HepG2 (cell line): ENCODE measurements around the gene IL32. TPM values are rescaled to one million over a fixed set of nuclear protein-coding genes. Genes with fewer than 3 reads are reported as not detected.
A peak's percentile ranks its signal among the peaks of the same experiment; 100 is the strongest.

ENCODE experiments used
- ADNP ChIP-seq: sonication (generic); formaldehyde crosslinking; IDR thresholded peaks from 2 replicates; pipeline ENCODE4 v1.4.0; 2020; ENCODE audit warnings: missing genetic modification reagents
- HIVEP1 ChIP-seq: sonication (generic); formaldehyde crosslinking; IDR thresholded peaks from 2 replicates; pipeline ENCODE4 v1.4.0; 2020; ENCODE audit warnings: mild to moderate bottlenecking, missing genetic modification reagents
- HNRNPUL1 ChIP-seq: fragments of 200-400 bp; formaldehyde crosslinking; IDR thresholded peaks from 2 replicates; pipeline ENCODE4 v1.6.1; 2017; ENCODE audit warnings: low read depth, mild to moderate bottlenecking, low read length, moderate library complexity
- MAZ ChIP-seq, 2 experiments: sonication (generic) in 1 of 2; formaldehyde crosslinking in 1 of 2; IDR thresholded peaks; 2 replicates each; pipeline versions ENCODE4 v1.5.0 to v1.6.1; 2012 to 2020; ENCODE audit warnings: low read depth in 2 of 2, mild to moderate bottlenecking in 2 of 2, borderline replicate concordance in 1 of 2, improper control_type of control experiment in 1 of 2, low read length in 1 of 2, missing genetic modification reagents in 1 of 2, moderate library complexity in 1 of 2
- NFKBIZ ChIP-seq: IDR thresholded peaks from 2 replicates; pipeline ENCODE4 v1.6.1; 2018; ENCODE audit warnings: missing genetic modification reagents, missing compliant biosample characterization
- NRL ChIP-seq: sonication (generic); formaldehyde crosslinking; IDR thresholded peaks from 2 replicates; pipeline ENCODE4 v1.5.0; 2020; ENCODE audit warnings: missing genetic modification reagents, mild to moderate bottlenecking, moderate library complexity, borderline replicate concordance
- POLR2A ChIP-seq, 2 experiments: IDR thresholded peaks; 2 replicates each; pipeline ENCODE4 v1.6.1; 2011; ENCODE audit warnings: low read depth in 2 of 2, low read length in 2 of 2, mild to moderate bottlenecking in 1 of 2, moderate library complexity in 1 of 2; ENCODE audit not compliant: insufficient read depth in 1 of 2
- POLR2AphosphoS5 ChIP-seq: IDR thresholded peaks from 2 replicates; pipeline ENCODE4 v1.6.1; 2012; ENCODE audit warnings: low read depth, low read length
- SP2 ChIP-seq: sonication (generic); formaldehyde crosslinking; IDR thresholded peaks from 2 replicates; pipeline ENCODE4 v1.5.1; 2020; ENCODE audit warnings: mild to moderate bottlenecking, missing genetic modification reagents
- SP5 ChIP-seq: IDR thresholded peaks from 2 replicates; pipeline ENCODE4 v1.6.1; 2016; ENCODE audit warnings: low read depth, borderline replicate concordance
- THAP9 ChIP-seq: sonication (generic); formaldehyde crosslinking; IDR thresholded peaks from 2 replicates; pipeline ENCODE4; 2020; ENCODE audit warnings: missing genetic modification reagents, mild to moderate bottlenecking, borderline replicate concordance
- ZBTB42 ChIP-seq: sonication (generic); formaldehyde crosslinking; IDR thresholded peaks from 2 replicates; pipeline ENCODE4 v1.5.0; 2020; ENCODE audit warnings: mild to moderate bottlenecking, missing genetic modification reagents
- ZBTB44 ChIP-seq: sonication (generic); formaldehyde crosslinking; IDR thresholded peaks from 2 replicates; pipeline ENCODE4 v1.4.0; 2020; ENCODE audit warnings: missing genetic modification reagents
- ZNF331 ChIP-seq: sonication (generic); formaldehyde crosslinking; IDR thresholded peaks from 2 replicates; pipeline ENCODE4 v1.4.0; 2020; ENCODE audit warnings: missing genetic modification reagents
- ZNF501 ChIP-seq: sonication (generic); formaldehyde crosslinking; IDR thresholded peaks from 2 replicates; pipeline ENCODE4 v1.5.1; 2020; ENCODE audit warnings: mild to moderate bottlenecking, moderate library complexity, missing genetic modification reagents
- ZNF550 ChIP-seq: sonication (generic); formaldehyde crosslinking; IDR thresholded peaks from 2 replicates; pipeline ENCODE4 v1.4.0; 2020; ENCODE audit warnings: mild to moderate bottlenecking, missing genetic modification reagents, borderline replicate concordance
- ZNF576 ChIP-seq: sonication (generic); formaldehyde crosslinking; IDR thresholded peaks from 2 replicates; pipeline ENCODE4 v1.4.0; 2020; ENCODE audit warnings: mild to moderate bottlenecking, missing genetic modification reagents
- ZNF598 ChIP-seq: sonication (generic); formaldehyde crosslinking; IDR thresholded peaks from 2 replicates; pipeline ENCODE4 v1.5.1; 2020; ENCODE audit warnings: mild to moderate bottlenecking, missing genetic modification reagents, borderline replicate concordance
- ZNF747 ChIP-seq: sonication (generic); formaldehyde crosslinking; IDR thresholded peaks from 2 replicates; pipeline ENCODE4 v1.8.1; 2023; ENCODE audit warnings: missing genetic modification reagents, mild to moderate bottlenecking, borderline replicate concordance
- polyA plus RNA-seq, 8 experiments: library from polyadenylated mRNA; depleted of rRNA in 3 of 8; stranded (reverse) in 7 of 8; unstranded in 1 of 8; fragments of >200 nt; fragmentation: Illumina TruSeq in 4 of 8; extraction: Trizol in 4 of 8; gene quantifications; 2 replicates each; pipeline versions ENCODE4 v1.2.1 to v1.2.3, GENCODE V29; 2011 to 2016; ENCODE audit warnings: low read depth in 4 of 8, missing spikeins in 1 of 8, mixed read lengths in 1 of 8; ENCODE audit not compliant: insufficient read depth in 1 of 8
- total RNA-seq, 5 experiments: library from RNA; depleted of rRNA; stranded (reverse); fragments of >200 nt; fragmentation: Illumina TruSeq; extraction: Trizol; gene quantifications; 2 replicates each; pipeline ENCODE4 v1.2.3, GENCODE V29; 2016; ENCODE audit warnings: low read depth in 1 of 5
- TF ChIP-seq, protein P1 (sequence below): sonication (generic); formaldehyde crosslinking; IDR thresholded peaks from 2 replicates; pipeline ENCODE4 v1.5.0; 2020; ENCODE audit warnings: mild to moderate bottlenecking, missing genetic modification reagents, borderline replicate concordance

IL32 gene
- total and polyA plus RNA-seq, 2 of the 13 experiments (the other 11 are each of a cell fraction or from before 2014, with no cell fraction given) = 115 to 165 TPM

- TF ChIP-seq NFKBIZ (CRISPR knock-in tag) = 0 out of 2 replicates have a peak, but pooled peaks have one; percentile 38
- peak; percentile 49; the same call in 1 of the 2 replicates for TF ChIP-seq MAZ (IDR thresholded peaks at IDR 0.05; ENCODE audit: borderline replicate concordance, low read depth, low read length)
- no peak for TF ChIP-seq MAZ (CRISPR knock-in tag; IDR thresholded peaks at IDR 0.05; ENCODE audit: low read depth)
- peak; percentile 45; the same call in 1 of the 2 replicates for TF ChIP-seq THAP9 (CRISPR knock-in tag)
- peak; percentile 50; the same call in 1 of the 2 replicates for TF ChIP-seq POLR2AphosphoS5
- 0 out of 2 replicates have a peak, but pooled peaks have one; percentile 27 for TF ChIP-seq ZNF501 (CRISPR knock-in tag)
- no peak for TF ChIP-seq ZBTB44 (CRISPR knock-in tag)
- peak; percentile 29; the same call in 1 of the 2 replicates for TF ChIP-seq ZNF598 (CRISPR knock-in tag)
- no peak for TF ChIP-seq ADNP (CRISPR knock-in tag)
- TF ChIP-seq HIVEP1 (CRISPR knock-in tag) = no peak
- TF ChIP-seq NRL = peak; percentile 66; the same call in 1 of the 2 replicates
- 0 out of 2 replicates have a peak, but pooled peaks have one; percentile 39 for TF ChIP-seq ZBTB42 (CRISPR knock-in tag)
- TF ChIP-seq ZNF576 (CRISPR knock-in tag) = no peak
- TF ChIP-seq HNRNPUL1 = no peak
- TF ChIP-seq ZNF331 (CRISPR knock-in tag) = 0 out of 2 replicates have a peak, but pooled peaks have one; percentile 5
- TF ChIP-seq SP5 (CRISPR knock-in tag) = peak; percentile 67; the same call in 1 of the 2 replicates
- peak in 1 of 2 experiments; percentile 58; a peak in 1 of 4 replicates for TF ChIP-seq POLR2A (IDR thresholded peaks at IDR 0.05; ENCODE audit: insufficient read depth in 1 of 2, low read depth in 2 of 2, low read length in 2 of 2)
- TF ChIP-seq SP2 (CRISPR knock-in tag) = no peak
- TF ChIP-seq, protein P1, sequence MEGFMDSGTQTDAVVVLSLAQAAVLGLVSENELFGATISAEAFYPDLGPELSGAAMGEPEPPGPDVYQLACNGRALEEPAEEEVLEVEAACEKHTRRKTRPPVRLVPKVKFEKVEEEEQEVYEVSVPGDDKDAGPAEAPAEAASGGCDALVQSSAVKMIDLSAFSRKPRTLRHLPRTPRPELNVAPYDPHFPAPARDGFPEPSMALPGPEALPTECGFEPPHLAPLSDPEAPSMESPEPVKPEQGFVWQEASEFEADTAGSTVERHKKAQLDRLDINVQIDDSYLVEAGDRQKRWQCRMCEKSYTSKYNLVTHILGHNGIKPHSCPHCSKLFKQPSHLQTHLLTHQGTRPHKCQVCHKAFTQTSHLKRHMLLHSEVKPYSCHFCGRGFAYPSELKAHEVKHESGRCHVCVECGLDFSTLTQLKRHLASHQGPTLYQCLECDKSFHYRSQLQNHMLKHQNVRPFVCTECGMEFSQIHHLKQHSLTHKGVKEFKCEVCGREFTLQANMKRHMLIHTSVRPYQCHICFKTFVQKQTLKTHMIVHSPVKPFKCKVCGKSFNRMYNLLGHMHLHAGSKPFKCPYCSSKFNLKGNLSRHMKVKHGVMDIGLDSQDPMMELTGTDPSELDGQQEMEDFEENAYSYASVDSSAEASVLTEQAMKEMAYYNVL = 0 out of 2 replicates have a peak, but pooled peaks have one; percentile 21
- 0 out of 2 replicates have a peak, but pooled peaks have one; percentile 25 for TF ChIP-seq ZNF747 (CRISPR knock-in tag)
- no peak for TF ChIP-seq ZNF550 (CRISPR knock-in tag)
Observed at GRCh38 chr16:3099732-3100499, 34.5 kb downstream of the IL32 start (continued).
